Caco-2 (cell line): ENCODE measurements around the gene ETV6. TPM values are rescaled to one million over a fixed set of nuclear protein-coding genes. Genes with fewer than 3 reads are reported as not detected.

Source experiments
- BruUV-seq: library from RNA; stranded (reverse); fragments of 400-500 nt; replicated peaks from 2 replicates; lab custom pipeline; 2021; lab: Mats Ljungman, UMichigan
- CTCF ChIA-PET: fragments of 300-600 bp; sonication (Branson Sonifier 250); formaldehyde crosslinking; loops from one replicate; lab custom pipeline; 2022; ENCODE audit warnings: antibody characterized with exemption; lab: Charles Lee
- POLR2A ChIA-PET: fragments of 300-600 bp; sonication (Branson Sonifier 250); formaldehyde crosslinking; loops from one replicate; lab custom pipeline; 2022; ENCODE audit warnings: antibody characterized with exemption; lab: Charles Lee
- DNase-seq, 2 experiments: peaks; one replicate each; pipeline versions ENCODE4 v3.0.0 to v3.0.0-alpha.2; 2020 to 2022
- H3K27me3 ChIP-seq: replicated peaks from 2 replicates; pipeline ENCODE4 v1.6.0; 2011; ENCODE audit warnings: low read length; ENCODE audit not compliant: control insufficient read depth, insufficient read depth
- H3K36me3 ChIP-seq: 2 replicates; pipeline ENCODE4 v1.5.1; 2011; ENCODE audit warnings: low read length; ENCODE audit not compliant: control insufficient read depth, insufficient read depth
- H3K4me1 ChIP-seq: fragments of 250-450 bp; sonication (Bioruptor Pico); 2 replicates; pipeline ENCODE4 v1.5.1; 2020; ENCODE audit warnings: mild to moderate bottlenecking
- H3K4me3 ChIP-seq: 2 replicates; pipeline ENCODE4 v1.5.1; 2011; ENCODE audit warnings: low read depth, mild to moderate bottlenecking, control low read depth, low read length
- H3K9me3 ChIP-seq: fragments of 250-450 bp; sonication (Bioruptor Pico); 2 replicates; pipeline ENCODE4 v1.5.1; 2020; ENCODE audit warnings: mild to moderate bottlenecking, moderate library complexity
- H3K27ac Mint-ChIP-seq: one replicate; pipeline ENCODE4 v1.8.0; 2022; ENCODE audit warnings: mixed read lengths; ENCODE audit not compliant: unreplicated experiment
- H3K27me3 Mint-ChIP-seq: one replicate; pipeline ENCODE4 v1.8.0; 2022; ENCODE audit warnings: mixed read lengths; ENCODE audit not compliant: insufficient read depth, unreplicated experiment
- H3K36me3 Mint-ChIP-seq: one replicate; pipeline ENCODE4 v1.8.0; 2022; ENCODE audit warnings: mild to moderate bottlenecking, mixed read lengths; ENCODE audit not compliant: insufficient read depth, unreplicated experiment
- H3K4me1 Mint-ChIP-seq: one replicate; pipeline ENCODE4 v1.8.0; 2022; ENCODE audit warnings: low read depth, mixed read lengths; ENCODE audit not compliant: unreplicated experiment
- H3K4me3 Mint-ChIP-seq: one replicate; pipeline ENCODE4 v1.8.0; 2022; ENCODE audit warnings: mild to moderate bottlenecking, moderate library complexity, mixed read lengths; ENCODE audit not compliant: unreplicated experiment
- H3K9me3 Mint-ChIP-seq: one replicate; pipeline ENCODE4 v1.8.0; 2022; ENCODE audit warnings: mixed read lengths; ENCODE audit not compliant: unreplicated experiment
- CTCF ChIP-seq, 2 experiments: fragments of 200-600 bp in 1 of 2; IDR thresholded peaks; 1 replicate in 1 of 2; 2 replicates in 1 of 2; pipeline versions ENCODE4 v1.5.1 to v1.8.0; 2011 to 2022; ENCODE audit warnings: antibody characterized with exemption in 1 of 2, control low read depth in 1 of 2, inconsistent platforms in 1 of 2, low read depth in 1 of 2, low read length in 1 of 2, mild to moderate bottlenecking in 1 of 2, moderate library complexity in 1 of 2; ENCODE audit not compliant: insufficient read depth in 1 of 2, severe bottlenecking in 1 of 2, unreplicated experiment in 1 of 2
- intact Hi-C: fragments of 100-400 bp; cut with micrococcal nuclease; formaldehyde crosslinking; loops from one replicate; pipeline ENCODE4 v1.10.0; 2022; ENCODE audit not compliant: unreplicated experiment
- total RNA-seq: library from RNA; stranded (reverse); gene quantifications from 2 replicates; pipeline ENCODE4 v1.2.3, GENCODE V29; 2022

The ETV6 gene
- total RNA-seq, 1 experiment from 2014 or later = 15.6 TPM

GRCh38 chr12:11782914-11783420 is 133.5 kb downstream of the ETV6 start:
- TF ChIP-seq CTCF (IDR thresholded peaks at IDR 0.05; ENCODE audit: insufficient read depth in 1 of 2, low read depth in 1 of 2, low read length in 1 of 2, severe bottlenecking in 1 of 2, unreplicated experiment in 1 of 2) = no peak
- no peak overlapping the region for H3K4me3 Mint-ChIP-seq
- H3K36me3 Mint-ChIP-seq = no peaks in the 10 kb centered on the region
- H3K4me1 Mint-ChIP-seq = no peaks in the 10 kb centered on the region
- H3K27me3 ChIP-seq = no peaks in the 10 kb centered on the region
- intact Hi-C loops = no loop called here
- no peak overlapping the region for H3K4me3 ChIP-seq
- DNase-seq = no peak
- no peak overlapping the region for H3K27ac Mint-ChIP-seq
- no peaks in the 10 kb centered on the region for H3K36me3 ChIP-seq
- H3K9me3 ChIP-seq = no peaks in the 10 kb centered on the region
- ChIA-PET CTCF (no interaction called here), POLR2A (no interaction called here)
- no TSS peak for BruUV-seq
- H3K9me3 Mint-ChIP-seq = no peaks in the 10 kb centered on the region
- H3K27me3 Mint-ChIP-seq = no peaks in the 10 kb centered on the region
- no peaks in the 10 kb centered on the region for H3K4me1 ChIP-seq

GRCh38 chr12:11785712-11786111 is 136.2 kb downstream of the ETV6 start:
- no TSS peak for BruUV-seq
- Mint-ChIP-seq H3K27me3 (no peaks in the 10 kb centered on the region), H3K27ac (no peak overlapping the region), H3K4me3 (no peak overlapping the region), H3K9me3 (peaks cover 10% of the 10 kb centered on the region), H3K36me3 (no peaks in the 10 kb centered on the region), H3K4me1 (no peaks in the 10 kb centered on the region)
- ChIA-PET CTCF (no interaction called here), POLR2A (interaction anchor here (1.0 kb wide), 1 partner anchor 10 kb away, joined by 4 read pairs; no protein-coding TSS in a partner anchor)
- H3K9me3 ChIP-seq = no peaks in the 10 kb centered on the region
- intact Hi-C loops = no loop called here
- no peak for TF ChIP-seq CTCF (IDR thresholded peaks at IDR 0.05; ENCODE audit: insufficient read depth in 1 of 2, low read depth in 1 of 2, low read length in 1 of 2, severe bottlenecking in 1 of 2, unreplicated experiment in 1 of 2)
- no peaks in the 10 kb centered on the region for H3K36me3 ChIP-seq
- no peaks in the 10 kb centered on the region for H3K27me3 ChIP-seq
- H3K4me3 ChIP-seq = no peak overlapping the region
- no peak for DNase-seq
- no peaks in the 10 kb centered on the region for H3K4me1 ChIP-seq

GRCh38 chr12:11786638-11787365 is 137.3 kb downstream of the ETV6 start:
- no peak for DNase-seq
- intact Hi-C loops = no loop called here
- Mint-ChIP-seq H3K4me3 (no peak overlapping the region), H3K36me3 (no peaks in the 10 kb centered on the region), H3K27me3 (no peaks in the 10 kb centered on the region), H3K27ac (no peak overlapping the region), H3K4me1 (no peaks in the 10 kb centered on the region), H3K9me3 (peaks cover 18% of the 10 kb centered on the region)
- no peaks in the 10 kb centered on the region for H3K4me1 ChIP-seq
- H3K27me3 ChIP-seq = no peaks in the 10 kb centered on the region
- BruUV-seq = no TSS peak
- H3K36me3 ChIP-seq = no peaks in the 10 kb centered on the region
- H3K9me3 ChIP-seq = no peaks in the 10 kb centered on the region
- ChIA-PET POLR2A (interaction anchor here (0.5 kb wide), 1 partner anchor 318 kb away, joined by 3 read pairs; no protein-coding TSS in a partner anchor), CTCF (no interaction called here)
- H3K4me3 ChIP-seq = no peak overlapping the region
- no peak for TF ChIP-seq CTCF (IDR thresholded peaks at IDR 0.05; ENCODE audit: insufficient read depth in 1 of 2, low read depth in 1 of 2, low read length in 1 of 2, severe bottlenecking in 1 of 2, unreplicated experiment in 1 of 2)
